Measurements from ENCODE around the gene CHMP2B. TPM values are rescaled to one million over a fixed set of nuclear protein-coding genes. Genes with fewer than 3 reads are reported as not detected.

Gene CHMP2B
- total and polyA plus RNA-seq, 7 donors = 33.2 to 106 (median 44.3) TPM

GRCh38 chr3:87206070-87206469 lies 21.0 kb upstream of the CHMP2B start:
- Histone ChIP-seq H3K9me3 (no peaks in the 10 kb centered on the region), H3K36me3 (no peaks in the 10 kb centered on the region), H3K27ac (no peak overlapping the region), H3K4me3 (no peak overlapping the region), H3K4me1 (no peaks in the 10 kb centered on the region), H3K27me3 (no peaks in the 10 kb centered on the region)
- 8 to 45% methylated on average over 2 of the region's 2 CpGs for WGBS, 2 donors
- intact Hi-C loops (cut with DNase I) = no loop called here
- TF ChIP-seq POLR2A (IDR thresholded peaks at IDR 0.05) (no peak), EP300 (IDR thresholded peaks at IDR 0.05) (no peak), POLR2AphosphoS5 (IDR thresholded peaks at IDR 0.05) (no peak)
- TF ChIP-seq, protein P1, sequence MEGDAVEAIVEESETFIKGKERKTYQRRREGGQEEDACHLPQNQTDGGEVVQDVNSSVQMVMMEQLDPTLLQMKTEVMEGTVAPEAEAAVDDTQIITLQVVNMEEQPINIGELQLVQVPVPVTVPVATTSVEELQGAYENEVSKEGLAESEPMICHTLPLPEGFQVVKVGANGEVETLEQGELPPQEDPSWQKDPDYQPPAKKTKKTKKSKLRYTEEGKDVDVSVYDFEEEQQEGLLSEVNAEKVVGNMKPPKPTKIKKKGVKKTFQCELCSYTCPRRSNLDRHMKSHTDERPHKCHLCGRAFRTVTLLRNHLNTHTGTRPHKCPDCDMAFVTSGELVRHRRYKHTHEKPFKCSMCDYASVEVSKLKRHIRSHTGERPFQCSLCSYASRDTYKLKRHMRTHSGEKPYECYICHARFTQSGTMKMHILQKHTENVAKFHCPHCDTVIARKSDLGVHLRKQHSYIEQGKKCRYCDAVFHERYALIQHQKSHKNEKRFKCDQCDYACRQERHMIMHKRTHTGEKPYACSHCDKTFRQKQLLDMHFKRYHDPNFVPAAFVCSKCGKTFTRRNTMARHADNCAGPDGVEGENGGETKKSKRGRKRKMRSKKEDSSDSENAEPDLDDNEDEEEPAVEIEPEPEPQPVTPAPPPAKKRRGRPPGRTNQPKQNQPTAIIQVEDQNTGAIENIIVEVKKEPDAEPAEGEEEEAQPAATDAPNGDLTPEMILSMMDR (IDR thresholded peaks at IDR 0.05) = no peak
- no peak for DNase-seq

DNA sequence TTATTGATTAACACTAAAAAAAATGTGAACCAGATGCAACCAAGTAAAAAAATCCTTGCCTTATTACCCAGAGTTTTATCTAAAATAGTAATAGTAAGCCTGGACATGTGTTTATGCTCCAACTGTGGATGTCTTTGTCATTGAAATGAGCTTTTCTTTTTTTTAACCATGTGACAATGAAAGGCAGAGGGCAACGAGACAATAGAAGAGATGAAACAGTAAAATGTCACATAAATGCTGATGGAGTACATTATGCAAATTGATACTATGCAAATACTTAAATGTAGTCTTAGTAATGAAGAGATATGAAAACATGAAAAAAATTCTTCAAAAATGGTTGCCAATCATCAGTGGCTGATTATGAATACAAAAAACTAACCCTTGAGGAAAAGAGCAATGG lies 20.5 kb upstream of the CHMP2B start:
- 3 to 46% methylated on average over 1 of the region's 1 CpG for WGBS, 2 donors
- TF ChIP-seq, protein P1 (IDR thresholded peaks at IDR 0.05) = no peak
- TF ChIP-seq POLR2AphosphoS5 (IDR thresholded peaks at IDR 0.05) (no peak), POLR2A (IDR thresholded peaks at IDR 0.05) (no peak), EP300 (IDR thresholded peaks at IDR 0.05) (no peak)
- H3K27ac ChIP-seq = no peak overlapping the region
- H3K9me3 ChIP-seq = no peaks in the 10 kb centered on the region
- no peaks in the 10 kb centered on the region for H3K27me3 ChIP-seq
- H3K4me1 ChIP-seq = no peaks in the 10 kb centered on the region
- H3K36me3 ChIP-seq = no peaks in the 10 kb centered on the region
- no peak for DNase-seq
- H3K4me3 ChIP-seq = no peak overlapping the region
- intact Hi-C loops (cut with DNase I) = no loop called here

DNA sequence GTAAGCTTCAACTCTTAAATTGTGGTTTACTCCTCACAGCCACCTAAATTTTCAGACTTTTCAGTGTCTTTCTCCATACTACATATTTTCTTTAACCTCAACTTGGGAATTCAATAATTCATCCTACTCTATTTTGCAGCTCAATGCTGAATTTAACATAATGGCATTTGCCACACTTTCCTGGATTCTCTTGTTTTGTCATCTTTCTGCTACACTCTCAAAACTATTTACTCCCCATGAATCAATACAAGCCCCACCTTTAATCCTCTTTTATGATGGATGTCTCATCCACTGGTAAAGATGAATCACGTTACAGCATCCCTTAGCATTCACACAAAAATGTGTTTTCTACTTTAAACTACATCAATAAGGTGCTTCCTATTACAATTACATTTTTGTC lies 19.6 kb upstream of the CHMP2B start:
- H3K4me3 ChIP-seq = no peak overlapping the region
- intact Hi-C loops (cut with DNase I) = no loop called here
- no peak overlapping the region for H3K27ac ChIP-seq
- WGBS, 2 donors = 33 to 51% methylated on average over 1 of the region's 1 CpG
- no peaks in the 10 kb centered on the region for H3K27me3 ChIP-seq
- TF ChIP-seq, protein P1 (IDR thresholded peaks at IDR 0.05) = no peak
- TF ChIP-seq POLR2AphosphoS5 (IDR thresholded peaks at IDR 0.05) = no peak
- no peaks in the 10 kb centered on the region for H3K4me1 ChIP-seq
- H3K9me3 ChIP-seq = no peaks in the 10 kb centered on the region
- DNase-seq = no peak
- H3K36me3 ChIP-seq = no peaks in the 10 kb centered on the region

DNA sequence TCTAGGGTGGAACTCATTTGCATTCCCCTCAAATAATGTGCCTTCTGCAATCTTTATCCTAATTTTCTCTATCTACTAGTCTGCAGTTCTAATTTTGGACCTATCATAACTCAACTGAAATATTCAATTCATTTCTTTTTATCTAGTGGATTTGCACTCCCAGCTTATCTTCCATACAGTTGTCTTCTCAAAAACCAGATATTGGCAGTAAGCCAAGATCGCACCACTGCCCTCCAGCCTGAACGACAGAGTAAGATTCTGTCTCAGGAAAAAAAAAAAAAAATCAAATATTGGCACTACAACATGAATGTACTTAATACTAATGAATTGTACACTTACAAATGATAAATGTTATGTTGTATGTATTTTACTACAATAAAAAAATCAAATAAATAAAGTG lies 18.0 kb upstream of the CHMP2B start:
- Histone ChIP-seq H3K27ac (no peak overlapping the region), H3K36me3 (no peaks in the 10 kb centered on the region), H3K4me1 (no peaks in the 10 kb centered on the region), H3K9me3 (no peaks in the 10 kb centered on the region), H3K4me3 (no peak overlapping the region), H3K27me3 (no peaks in the 10 kb centered on the region)
- TF ChIP-seq EP300 (IDR thresholded peaks at IDR 0.05) = no peak
- TF ChIP-seq, protein P1 (IDR thresholded peaks at IDR 0.05) = no peak
- TF ChIP-seq POLR2A (IDR thresholded peaks at IDR 0.05) = no peak
- TF ChIP-seq POLR2AphosphoS5 (IDR thresholded peaks at IDR 0.05) = no peak
- WGBS, 2 donors = 19 to 42% methylated on average over 2 of the region's 2 CpGs
- intact Hi-C loops (cut with DNase I) = no loop called here
- DNase-seq = no peak

DNA sequence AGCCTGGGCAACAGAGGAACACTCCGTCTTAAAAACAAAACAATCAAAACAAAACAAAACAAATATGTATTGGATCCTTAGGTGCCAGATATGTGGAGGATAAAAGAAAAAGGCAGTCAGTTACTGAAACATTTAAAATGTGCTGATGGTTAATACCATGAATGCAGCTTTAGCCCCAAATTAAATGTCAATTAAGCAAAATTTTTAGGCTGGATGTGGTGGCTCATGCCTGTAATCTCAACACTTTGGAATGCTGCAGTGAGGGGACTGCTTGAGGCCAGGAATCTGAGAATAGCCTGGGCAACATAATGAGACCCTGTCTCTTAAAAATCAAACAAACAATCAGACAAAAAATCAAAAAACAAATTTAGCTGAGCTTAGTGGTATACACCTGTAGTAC lies 8.5 kb upstream of the CHMP2B start:
- 92 to 97% methylated on average over 1 of the region's 1 CpG for WGBS, 2 donors

More for the DNA sequence above, 8.5 kb upstream of the CHMP2B start:
- no peaks in the 10 kb centered on the region for H3K36me3 ChIP-seq
- intact Hi-C loops (cut with DNase I) = no loop called here
- DNase-seq = no peak
- TF ChIP-seq, protein P1 (IDR thresholded peaks at IDR 0.05) = no peak
- no peak for TF ChIP-seq POLR2A (IDR thresholded peaks at IDR 0.05)
- no peaks in the 10 kb centered on the region for H3K9me3 ChIP-seq
- H3K27ac ChIP-seq = no peak overlapping the region
- no peak overlapping the region for H3K4me3 ChIP-seq
- H3K4me1 ChIP-seq = no peaks in the 10 kb centered on the region
- no peaks in the 10 kb centered on the region for H3K27me3 ChIP-seq

All from sigmoid colon (tissue), 7 donors.